Heart left ventricle (tissue), 16 donors: Measurements from ENCODE around the gene ESYT2. TPM values are rescaled to one million over a fixed set of nuclear protein-coding genes. Genes with fewer than 3 reads are reported as not detected.

ENCODE experiments used
- ATAC-seq, 4 donors: fragments of 200-7000 bp; cut with Tn5 transposase; one replicate each; pipeline ENCODE4 v1.9.1; 2020 to 2022; ENCODE audit warnings: moderate library complexity in 4 of 4, mild to moderate bottlenecking in 3 of 4, moderate number of reproducible peaks in 1 of 4
- DNase-seq, 5 donors: peaks; one replicate each; pipeline ENCODE4 v3.0.0-alpha.2; 2020
- H3K27ac ChIP-seq, 12 donors: fragments of 200-600 bp; sonication (generic) in 4 of 12; one replicate each; pipeline versions ENCODE4 v1.5.0 to v1.8.0; 2016 to 2022; ENCODE audit warnings: mild to moderate bottlenecking in 2 of 12
- H3K27me3 ChIP-seq, 9 donors: fragments of 200-600 bp; sonication (generic) in 2 of 9; one replicate each; pipeline versions ENCODE4 v1.5.1 to v1.8.0; 2016 to 2022; ENCODE audit warnings: mild to moderate bottlenecking in 3 of 9
- H3K36me3 ChIP-seq, 9 donors: fragments of 200-600 bp; sonication (generic) in 2 of 9; one replicate each; pipeline versions ENCODE4 v1.5.0 to v1.8.0; 2018 to 2022; ENCODE audit warnings: mild to moderate bottlenecking in 2 of 9
- H3K4me1 ChIP-seq, 12 donors: fragments of 200-600 bp; sonication (generic) in 4 of 12; one replicate each; pipeline versions ENCODE4 v1.5.0 to v1.8.0; 2016 to 2022; ENCODE audit warnings: mild to moderate bottlenecking in 3 of 12
- H3K4me3 ChIP-seq, 12 donors: fragments of 200-600 bp; sonication (generic) in 4 of 12; one replicate each; pipeline versions ENCODE4 v1.5.0 to v1.8.0; 2017 to 2022; ENCODE audit warnings: mild to moderate bottlenecking in 9 of 12, moderate library complexity in 4 of 12
- H3K9me3 ChIP-seq, 12 donors: fragments of 200-600 bp; sonication (generic) in 4 of 12; one replicate each; pipeline versions ENCODE4 v1.5.0 to v1.8.0; 2016 to 2022; ENCODE audit warnings: mild to moderate bottlenecking in 1 of 12
- POLR2A ChIP-seq, 2 donors: fragments of 450-650 bp; IDR thresholded peaks; one replicate each; pipeline ENCODE4 v1.6.1; 2017; ENCODE audit warnings: antibody characterized with exemption in 2 of 2, mild to moderate bottlenecking in 2 of 2, moderate library complexity in 2 of 2
- WGBS, 4 donors: extraction: QIAGEN DNeasy Blood & Tissue Kit in 2 of 4; methylation state at CpG; one replicate each; pipeline versions ENCODE4 v1.1.5 to v1.1.7; 2013 to 2018; 5-methylcytosine and 5-hydroxymethylcytosine counted together
- intact Hi-C, 10 donors: fragments of 100-400 bp; cut with DNase I; formaldehyde crosslinking; loops; one replicate each; pipeline versions ENCODE4 v1.11.1 to v1.14.2; 2022
- polyA plus RNA-seq, 2 donors: library from polyadenylated mRNA; stranded (reverse); fragments of 200-250 nt; gene quantifications; one replicate each; pipeline ENCODE4 v1.2.3, GENCODE V29; 2013
- total RNA-seq, 9 donors: library from RNA; depleted of rRNA in 2 of 9; stranded (reverse); fragments of >200 nt in 2 of 9; fragmentation: NEBNext Ultra II Directional in 3 of 9; extraction: Animal tissue kit (Norgen Biotek cat#: 25700) in 3 of 9; gene quantifications; one replicate each; pipeline versions ENCODE4 v1.1.0 to v1.2.4, GENCODE V29; 2016 to 2023
- TF ChIP-seq, protein P1 (sequence below), 12 donors: fragments of 200-600 bp; sonication (generic) in 4 of 12; IDR thresholded peaks; one replicate each; pipeline versions ENCODE4 v1.5.0 to v1.8.0; 2018 to 2022; ENCODE audit warnings: antibody characterized with exemption in 12 of 12, mild to moderate bottlenecking in 5 of 12
- donor health status: ischemic (EF 13 %, LVEDD 7.1; RV severe dilation, severe dysfunction).
- donor health status: healthy with polysubstance abuse.
- donor health status: DM: no; HTN: yes; CAD: no.
- donor health status: DM: no; HTN: no; CAD: no.
- donor health status: ischemic (EF 25% LVEDD 6.9; RV normal size, moderate dysfunction).
- donor health status: ischemic (EF 25% LVEDD 5.7; RV mildly dilated, moderate dysfunction).
- donor health status: healthy.
- donor health status: DM: yes; HTN: yes; CAD: no.
- donor health status: ischemic (EF 35%, LVEDD 5.7; RV mildly dilated, moderate dysfunction).
- donor health status: nonischemic (EF 11% LVEDD 7.7; RV severe dilation, severe dysfunction).
- donor health status: DM: yes; HTN: yes; CAD: no.
- donor health status: PGD.
- donor health status: ischemic (EF 29% LVEDD 5.4; RV normal size, mild dysfunction).
- donor health status: nonischemic (EF 23%, LVEDD 6.1; RV moderate dilation, normal function).

The ESYT2 gene
- total and polyA plus RNA-seq, 11 donors, result 16.2 to 91.8 (median 49.8) TPM

DNA sequence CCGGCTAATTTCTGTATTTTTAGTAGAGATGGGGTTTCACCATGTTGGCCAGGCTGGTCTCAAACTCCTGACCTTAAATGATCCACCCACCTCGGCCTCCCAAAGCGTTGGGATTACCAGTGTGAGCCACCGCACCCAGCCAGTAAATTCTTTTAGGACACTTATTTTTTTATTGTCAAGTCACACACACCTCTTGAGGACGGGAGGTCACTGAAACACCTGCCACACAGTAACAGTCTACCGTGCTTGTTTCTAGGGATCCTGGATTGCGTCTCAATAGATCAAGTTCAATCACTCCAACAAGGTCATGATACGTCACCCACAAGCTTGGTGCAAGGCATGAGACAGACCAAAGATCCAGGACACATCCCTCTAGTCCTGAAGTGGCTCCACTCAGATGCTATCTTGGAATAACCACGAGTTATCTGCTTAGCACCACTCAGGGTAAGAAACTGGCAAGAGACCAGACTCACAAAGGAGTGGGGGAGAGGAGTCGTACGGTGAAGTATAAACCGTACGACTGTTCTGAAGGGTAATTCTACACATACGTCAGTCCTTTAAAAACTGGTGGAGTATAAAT is 65.8 kb downstream of the ESYT2 start:
- intact Hi-C loops, result no loop called here
- ATAC-seq, result peak; percentile 11 to 82 (median 74)

DNA sequence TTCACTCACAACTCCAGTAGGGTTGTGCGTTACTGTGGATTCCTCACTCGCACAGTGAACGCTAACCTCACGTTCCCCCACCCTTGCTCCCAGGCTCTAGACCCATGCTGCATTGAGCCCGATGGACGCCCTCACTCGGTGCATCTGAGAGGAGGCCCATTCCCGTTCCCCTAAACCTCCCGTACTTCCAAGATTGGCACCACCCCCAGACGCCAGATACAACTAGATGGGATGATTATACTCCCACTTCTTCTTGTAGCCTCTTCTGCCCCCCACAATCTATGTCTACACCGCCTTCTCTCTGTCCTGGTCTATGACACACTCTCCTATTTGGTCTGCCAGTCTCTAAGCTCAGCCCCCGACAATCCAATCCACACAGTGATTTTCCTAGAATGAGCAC is 67.4 kb downstream of the ESYT2 start:
- Histone ChIP-seq H3K9me3 (no peaks in the 10 kb centered on the region), H3K4me3 (no peak overlapping the region), H3K4me1 (no peaks in the 10 kb centered on the region), H3K27ac (no peak overlapping the region), H3K36me3 (peaks cover 0 to 100% (median 96%) of the 10 kb centered on the region in 9 donors), H3K27me3 (no peaks in the 10 kb centered on the region)
- DNase-seq, result no peak
- ATAC-seq, result no peak
- intact Hi-C loops, result no loop called here
- WGBS, 4 donors, result 92 to 97% (median 96%) methylated on average over 12 of the region's 12 CpGs
- TF ChIP-seq POLR2A (IDR thresholded peaks at IDR 0.05), result no peak
- TF ChIP-seq, protein P1, sequence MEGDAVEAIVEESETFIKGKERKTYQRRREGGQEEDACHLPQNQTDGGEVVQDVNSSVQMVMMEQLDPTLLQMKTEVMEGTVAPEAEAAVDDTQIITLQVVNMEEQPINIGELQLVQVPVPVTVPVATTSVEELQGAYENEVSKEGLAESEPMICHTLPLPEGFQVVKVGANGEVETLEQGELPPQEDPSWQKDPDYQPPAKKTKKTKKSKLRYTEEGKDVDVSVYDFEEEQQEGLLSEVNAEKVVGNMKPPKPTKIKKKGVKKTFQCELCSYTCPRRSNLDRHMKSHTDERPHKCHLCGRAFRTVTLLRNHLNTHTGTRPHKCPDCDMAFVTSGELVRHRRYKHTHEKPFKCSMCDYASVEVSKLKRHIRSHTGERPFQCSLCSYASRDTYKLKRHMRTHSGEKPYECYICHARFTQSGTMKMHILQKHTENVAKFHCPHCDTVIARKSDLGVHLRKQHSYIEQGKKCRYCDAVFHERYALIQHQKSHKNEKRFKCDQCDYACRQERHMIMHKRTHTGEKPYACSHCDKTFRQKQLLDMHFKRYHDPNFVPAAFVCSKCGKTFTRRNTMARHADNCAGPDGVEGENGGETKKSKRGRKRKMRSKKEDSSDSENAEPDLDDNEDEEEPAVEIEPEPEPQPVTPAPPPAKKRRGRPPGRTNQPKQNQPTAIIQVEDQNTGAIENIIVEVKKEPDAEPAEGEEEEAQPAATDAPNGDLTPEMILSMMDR (IDR thresholded peaks at IDR 0.05), result no peak

More for the DNA sequence above, 65.8 kb downstream of the ESYT2 start:
- Histone ChIP-seq H3K9me3 (no peaks in the 10 kb centered on the region), H3K27me3 (no peaks in the 10 kb centered on the region), H3K27ac (peak overlapping the region in 4 of 12 donors; percentile 4 to 57 (median 12)), H3K4me1 (no peaks in the 10 kb centered on the region), H3K36me3 (peaks cover 0 to 99% (median 89%) of the 10 kb centered on the region in 9 donors), H3K4me3 (no peak overlapping the region)
- peak in 1 of 5 donors; percentile 34 for DNase-seq
- 51 to 72% (median 71%) methylated on average over 13 to 14 of the region's 14 CpGs for WGBS, 4 donors
- TF ChIP-seq, protein P1 (IDR thresholded peaks at IDR 0.05), result no peak
- no peak for TF ChIP-seq POLR2A (IDR thresholded peaks at IDR 0.05)

DNA sequence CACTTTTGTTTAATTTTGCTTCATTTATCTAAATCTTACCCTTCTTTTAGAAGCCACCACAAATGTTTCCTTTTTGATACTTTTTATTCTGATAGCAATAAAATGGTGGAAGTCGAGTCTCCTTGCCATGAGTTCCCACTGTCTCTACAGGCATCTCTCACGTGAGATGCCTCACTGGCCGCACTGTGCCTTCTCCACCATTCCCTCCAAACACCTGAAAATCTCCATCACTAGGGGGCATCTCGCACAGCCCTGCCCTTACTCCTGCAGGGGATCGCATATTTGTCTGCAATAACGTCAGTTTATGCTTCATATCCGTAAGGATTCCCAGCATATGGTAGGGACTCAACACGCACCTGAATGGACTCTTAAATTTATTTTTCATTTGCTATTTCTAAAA is 68.4 kb downstream of the ESYT2 start:
- peaks cover 0 to 100% (median 95%) of the 10 kb centered on the region in 9 donors for H3K36me3 ChIP-seq
- no peaks in the 10 kb centered on the region for H3K9me3 ChIP-seq
- intact Hi-C loops, result no loop called here
- H3K4me1 ChIP-seq, result no peaks in the 10 kb centered on the region
- TF ChIP-seq, protein P1 (IDR thresholded peaks at IDR 0.05), result peak in 2 of 12 donors; percentile 5 to 29
- TF ChIP-seq POLR2A (IDR thresholded peaks at IDR 0.05), result no peak
- H3K27me3 ChIP-seq, result no peaks in the 10 kb centered on the region
- DNase-seq, result no peak
- H3K27ac ChIP-seq, result no peak overlapping the region
- H3K4me3 ChIP-seq, result no peak overlapping the region
- ATAC-seq, result no peak
- 85 to 89% (median 87%) methylated on average over 8 of the region's 8 CpGs for WGBS, 4 donors

DNA sequence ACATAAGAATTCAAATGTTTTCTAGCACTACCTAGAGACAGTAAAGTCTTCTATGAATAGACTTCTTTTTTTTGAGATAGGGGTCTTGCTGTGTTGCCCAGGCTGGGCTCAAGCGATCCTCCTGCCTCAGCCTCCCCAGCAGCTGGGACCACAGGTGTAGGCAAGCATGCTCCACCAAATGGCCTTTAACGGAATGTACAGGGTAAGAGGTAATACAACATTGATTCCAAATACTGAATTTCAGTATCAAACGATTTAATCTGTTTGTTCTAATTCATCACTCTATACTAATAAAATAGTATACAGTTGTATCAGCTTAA is 68.9 kb downstream of the ESYT2 start:
- ATAC-seq (no peak), DNase-seq (no peak)
- no peak overlapping the region for H3K4me3 ChIP-seq
- H3K4me1 ChIP-seq, result peaks cover 0 to 3% (median 0%) of the 10 kb centered on the region in 12 donors
- intact Hi-C loops, result no loop called here
- TF ChIP-seq, protein P1 (IDR thresholded peaks at IDR 0.05), result no peak
- TF ChIP-seq POLR2A (IDR thresholded peaks at IDR 0.05), result no peak
- WGBS, 4 donors, result 94 to 98% (median 97%) methylated on average over 3 of the region's 3 CpGs
- no peaks in the 10 kb centered on the region for H3K27me3 ChIP-seq
- H3K27ac ChIP-seq, result no peak overlapping the region
- no peaks in the 10 kb centered on the region for H3K9me3 ChIP-seq
- H3K36me3 ChIP-seq, result peaks cover 0 to 100% (median 96%) of the 10 kb centered on the region in 9 donors
